ENCODE results near the gene ABCC10.

ABCC10 gene

DNA sequence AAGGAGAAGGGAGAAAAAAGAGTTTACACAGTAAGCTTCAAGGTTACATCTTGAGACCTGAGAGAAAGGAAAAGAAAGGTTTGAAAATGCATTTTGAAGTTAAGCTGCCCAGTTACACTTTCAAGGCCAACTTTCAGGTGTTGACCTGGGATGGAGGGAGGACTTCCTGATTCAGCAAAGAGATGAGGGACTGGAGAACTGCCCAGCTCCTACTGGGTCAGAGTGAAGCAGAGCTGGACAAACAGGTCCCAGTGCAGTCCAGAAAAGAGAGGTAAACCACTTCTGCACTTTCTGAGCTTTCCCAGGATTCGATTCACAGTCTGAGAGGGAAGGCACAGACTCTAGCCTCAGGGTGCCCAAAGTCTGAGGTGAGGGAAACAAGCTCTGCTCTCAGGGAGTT lies 44.1 kb downstream of the ABCC10 start:
- DNase-seq: no peak

DNA sequence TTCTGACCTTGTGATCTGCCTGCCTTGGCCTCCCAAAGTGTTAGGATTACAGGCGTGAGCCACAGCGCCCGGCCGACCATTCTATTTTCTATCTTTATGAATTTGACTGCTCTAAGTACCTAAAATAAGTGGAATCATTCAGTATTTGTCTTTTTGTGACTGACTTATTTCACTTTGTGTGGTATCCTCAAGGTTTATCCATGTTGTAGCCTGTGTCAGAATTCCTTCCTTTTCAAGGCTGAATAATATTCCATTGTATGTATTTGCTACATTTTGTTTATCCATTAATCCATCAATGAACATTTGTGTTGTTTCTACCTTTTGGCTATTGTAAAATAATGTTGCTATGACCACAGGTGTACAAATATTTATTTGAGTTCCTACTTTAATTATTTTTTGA lies 45.2 kb downstream of the ABCC10 start:
- no peak for DNase-seq

DNA sequence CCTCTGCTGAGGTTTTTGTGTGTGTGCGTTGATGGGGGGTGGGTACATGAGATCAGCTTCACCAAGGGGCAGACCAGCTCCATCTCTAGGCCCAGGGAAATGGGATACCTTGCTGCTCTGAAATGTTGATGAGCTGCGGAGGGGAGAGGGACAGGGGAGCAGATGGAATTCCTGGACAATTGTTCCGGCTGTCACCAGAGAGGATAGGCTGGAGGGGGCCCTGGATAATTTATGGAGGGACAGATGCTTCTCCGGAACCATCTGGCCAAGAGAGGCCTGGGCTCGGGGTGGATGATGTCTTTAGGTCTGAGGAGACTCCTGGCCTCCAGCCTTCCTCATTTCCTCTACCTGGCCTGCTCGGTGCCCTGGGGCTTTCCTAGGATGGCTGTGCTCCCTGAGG lies 48.2 kb downstream of the ABCC10 start:
- DNase-seq: peak in 1 of 14 donors; percentile 7

DNA sequence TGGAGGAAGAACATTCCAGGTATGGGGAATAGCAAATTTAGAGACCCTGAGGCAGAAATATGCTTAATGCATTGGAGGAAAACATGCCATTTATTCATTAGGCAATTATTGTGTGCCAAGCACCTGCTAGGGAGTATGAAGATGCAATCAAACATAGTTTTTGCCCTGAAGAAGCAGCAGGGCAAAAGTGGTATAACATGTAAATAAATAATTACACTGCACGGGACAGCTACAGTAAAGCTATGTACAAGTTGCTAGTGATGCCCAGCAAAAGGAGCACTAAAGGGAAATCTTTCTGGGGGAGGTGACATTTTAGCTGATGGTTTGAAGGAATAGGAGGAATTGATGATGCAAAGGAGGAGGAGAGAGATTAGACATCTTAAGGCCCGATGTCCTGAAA lies 49.4 kb downstream of the ABCC10 start:
- DNase-seq: no peak

DNA sequence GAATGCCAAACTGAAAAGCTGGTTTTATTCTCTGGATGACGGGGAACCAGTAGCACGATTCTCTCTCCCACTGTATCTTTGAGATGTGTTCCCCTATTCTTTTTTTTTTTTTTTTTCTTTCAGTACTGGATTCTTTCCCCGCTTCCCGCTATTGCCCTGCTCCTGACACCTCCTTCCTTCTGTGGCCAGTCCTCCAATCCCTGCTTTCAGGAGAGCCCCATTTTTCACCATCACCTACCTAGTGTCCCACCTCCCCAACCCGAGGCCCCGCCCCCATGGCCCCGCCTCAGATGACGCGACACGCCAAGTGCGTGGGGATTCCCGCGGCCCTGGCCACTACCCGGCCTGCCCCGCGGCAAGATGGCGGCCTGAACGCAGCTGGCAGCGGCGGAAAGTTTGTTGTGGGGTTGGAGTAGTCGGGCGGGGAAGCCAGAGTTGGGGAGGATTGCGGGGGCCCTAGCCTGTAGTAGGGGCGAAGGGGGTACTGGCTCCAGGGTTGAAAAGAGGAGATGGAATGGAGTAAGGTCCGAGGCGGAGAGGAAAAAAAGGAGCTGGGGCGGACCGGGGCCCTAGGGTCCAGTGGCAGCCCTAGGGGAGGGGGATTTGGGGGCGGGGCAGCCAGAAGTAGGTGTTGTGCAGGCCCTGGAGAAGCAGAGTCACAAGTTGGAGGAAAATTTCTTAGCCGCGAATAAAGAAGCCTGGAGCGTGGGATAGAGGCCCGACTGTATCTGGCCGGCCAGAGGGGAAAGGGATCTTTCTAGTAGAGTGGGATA lies 50.1 kb downstream of the ABCC10 start, which contains the start of gene TJAP1:
TJAP1 (plus strand) TSS at position 336 of the 773 bp plus-strand sequence. CDS start 21,432 bp downstream, outside the sequence.
- DNase-seq: peak; percentile 31 to 94 (median 86)

DNA sequence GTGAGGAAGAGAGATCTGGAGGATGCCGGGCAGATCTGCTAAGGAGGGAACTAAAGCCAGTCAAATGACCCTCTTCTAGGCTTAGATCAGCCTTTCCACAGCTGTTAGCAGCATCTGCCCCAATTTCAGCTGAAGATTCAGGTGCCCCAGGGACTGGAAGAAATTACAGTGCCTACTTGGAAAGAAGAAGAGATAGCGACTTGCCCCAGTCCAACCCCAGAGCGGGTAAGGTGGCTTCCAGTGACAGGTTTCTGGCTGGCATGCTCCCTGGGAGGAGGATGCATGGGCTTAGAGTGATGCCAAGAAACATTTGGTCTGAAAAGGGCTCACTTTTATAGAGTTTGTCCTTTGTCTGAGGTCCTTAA lies 50.6 kb downstream of the ABCC10 start:
- no peak for DNase-seq

DNA sequence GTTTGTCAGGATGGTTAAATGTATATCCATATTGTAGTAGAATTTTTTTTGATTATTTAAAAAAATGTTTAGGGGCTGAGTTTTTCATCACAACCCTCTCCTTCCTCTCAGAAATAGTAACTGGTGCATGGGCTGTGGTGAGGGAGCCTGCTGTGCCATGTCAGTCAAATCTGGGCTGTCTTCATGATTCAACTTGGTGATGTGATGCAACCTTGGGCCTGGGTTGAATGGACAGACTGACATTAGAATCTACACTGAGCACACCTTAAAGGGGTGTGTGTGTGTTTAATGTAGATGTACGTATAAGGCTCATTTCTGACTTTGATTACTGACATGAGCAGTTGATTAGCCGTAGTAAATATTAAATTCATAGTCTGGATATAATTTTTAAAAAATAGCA lies 53.7 kb downstream of the ABCC10 start:
- no peak for DNase-seq

DNA sequence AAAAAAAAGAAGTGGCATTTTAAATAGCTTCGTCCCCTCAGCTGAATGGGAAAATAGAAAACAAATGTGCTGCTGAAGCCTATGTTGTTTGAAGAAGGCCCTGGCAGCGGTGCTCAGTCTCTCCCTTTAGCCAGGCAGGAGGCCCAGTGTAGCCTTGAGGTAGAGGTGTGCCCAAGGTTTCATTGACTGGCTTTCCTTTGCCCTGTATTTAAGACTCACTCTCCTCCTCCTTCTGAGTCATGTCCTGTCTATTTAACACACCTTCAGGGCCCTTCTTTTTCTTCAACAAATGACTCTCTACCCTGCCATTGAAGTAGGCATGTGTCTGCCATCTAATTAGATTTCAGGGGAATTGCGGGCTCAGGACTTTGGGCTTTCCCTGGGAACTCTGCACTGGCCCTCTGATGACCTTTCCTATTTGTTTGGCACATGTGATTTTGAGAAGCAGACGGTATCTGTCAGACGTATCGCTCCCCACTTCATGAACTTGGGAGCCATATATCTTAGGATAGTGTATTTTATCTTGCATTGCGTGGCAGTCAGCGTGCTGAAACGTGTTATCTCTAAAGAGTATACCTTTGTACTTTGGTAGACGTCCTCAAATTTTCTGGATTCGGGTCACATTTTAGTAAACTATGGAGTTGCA lies 54.4 kb downstream of the ABCC10 start:
- no peak for DNase-seq

DNA sequence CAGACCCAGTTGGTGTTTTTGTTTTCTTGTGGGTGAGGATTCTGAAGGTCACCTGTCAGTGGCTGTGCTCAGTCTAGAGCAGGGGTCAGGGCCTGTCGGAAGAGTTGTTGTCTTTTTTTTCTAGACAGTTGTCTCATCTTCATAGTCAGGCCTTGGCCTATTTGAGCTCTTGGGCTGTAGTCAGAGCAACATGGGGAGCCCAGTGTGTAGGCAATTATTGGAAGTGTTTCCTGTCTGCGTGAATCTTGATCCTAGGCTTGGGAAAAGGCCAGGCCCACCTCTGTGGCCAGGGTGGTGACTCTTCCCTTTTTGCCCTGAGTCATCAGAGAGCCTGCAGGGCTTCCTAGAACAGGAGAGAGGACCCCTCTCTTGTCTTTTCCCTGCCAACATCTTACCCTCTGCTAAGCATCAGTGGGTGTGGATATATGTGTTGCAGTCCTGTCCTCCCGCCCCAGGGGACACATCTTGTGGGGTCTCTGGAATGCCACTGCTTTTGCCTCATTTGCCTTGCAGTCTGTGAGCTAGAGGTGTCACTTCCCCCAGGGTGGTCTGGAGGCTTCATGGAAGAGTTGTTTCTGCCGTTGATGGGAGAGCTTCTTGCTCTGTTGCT lies 61.4 kb downstream of the ABCC10 start:
- no peak for DNase-seq

DNA sequence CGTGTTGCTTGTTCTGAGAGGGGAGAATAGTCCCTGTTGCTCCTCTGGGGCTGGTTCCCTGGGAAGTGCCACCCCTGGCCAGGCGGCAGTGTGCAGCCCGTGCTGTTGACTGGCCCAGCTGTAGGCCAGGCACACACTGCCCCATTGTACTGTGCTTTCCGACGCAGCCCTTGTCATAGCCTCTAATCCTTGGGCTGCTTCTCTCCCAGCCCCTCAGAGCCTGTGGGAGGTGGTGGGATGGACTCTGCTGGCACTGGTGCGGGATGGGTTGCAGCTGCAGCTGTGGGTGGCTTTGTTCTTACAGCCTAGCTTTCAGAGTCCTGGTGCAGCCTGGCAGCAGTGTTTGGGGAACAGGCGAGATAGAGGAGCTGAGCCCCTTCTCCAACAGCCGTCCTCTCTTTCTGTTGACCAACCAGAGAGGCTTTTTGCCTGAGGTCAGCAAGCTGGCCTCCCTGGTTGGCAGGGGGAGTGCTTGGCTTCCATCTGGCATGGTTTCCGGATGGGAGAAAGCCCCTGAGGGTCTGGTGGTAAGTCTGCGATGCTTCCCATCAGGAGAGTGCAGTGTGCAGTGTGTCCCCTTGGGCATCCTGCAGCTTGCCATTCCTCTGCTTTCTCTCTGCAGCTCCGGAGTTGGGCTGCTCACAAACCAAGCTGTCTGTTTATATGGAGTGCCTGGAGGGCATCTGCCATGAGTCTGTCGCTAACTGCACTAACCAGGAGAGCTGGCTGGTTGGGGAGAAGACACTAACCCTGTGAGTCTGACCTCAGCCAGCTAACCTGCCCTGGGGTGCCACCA lies 62.1 kb downstream of the ABCC10 start:
- DNase-seq: peak in 12 of 14 donors; percentile 29 to 96 (median 85)

DNA sequence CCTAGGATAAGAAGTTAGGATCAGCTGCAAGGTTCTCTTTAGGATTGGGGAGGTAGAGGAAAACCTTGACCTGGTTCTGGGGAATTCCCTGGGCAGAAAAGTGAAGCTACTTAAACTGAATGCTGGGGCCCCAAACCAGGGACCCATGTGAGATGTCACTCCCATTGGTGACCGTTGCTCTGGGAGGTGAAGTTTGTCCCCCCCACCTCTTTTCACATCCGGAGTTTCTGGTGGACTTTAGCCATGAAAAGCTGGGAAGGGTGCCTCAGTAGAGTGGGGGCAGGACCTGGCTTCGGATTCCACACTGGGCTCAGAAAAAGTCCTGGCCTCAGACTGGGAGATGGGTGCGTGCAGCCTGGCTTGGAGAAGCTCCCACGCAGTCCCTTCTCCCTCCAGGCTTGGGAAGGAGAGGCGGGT lies 63.2 kb downstream of the ABCC10 start:
- peak in 6 of 14 donors; percentile 19 to 65 (median 46) for DNase-seq

DNA sequence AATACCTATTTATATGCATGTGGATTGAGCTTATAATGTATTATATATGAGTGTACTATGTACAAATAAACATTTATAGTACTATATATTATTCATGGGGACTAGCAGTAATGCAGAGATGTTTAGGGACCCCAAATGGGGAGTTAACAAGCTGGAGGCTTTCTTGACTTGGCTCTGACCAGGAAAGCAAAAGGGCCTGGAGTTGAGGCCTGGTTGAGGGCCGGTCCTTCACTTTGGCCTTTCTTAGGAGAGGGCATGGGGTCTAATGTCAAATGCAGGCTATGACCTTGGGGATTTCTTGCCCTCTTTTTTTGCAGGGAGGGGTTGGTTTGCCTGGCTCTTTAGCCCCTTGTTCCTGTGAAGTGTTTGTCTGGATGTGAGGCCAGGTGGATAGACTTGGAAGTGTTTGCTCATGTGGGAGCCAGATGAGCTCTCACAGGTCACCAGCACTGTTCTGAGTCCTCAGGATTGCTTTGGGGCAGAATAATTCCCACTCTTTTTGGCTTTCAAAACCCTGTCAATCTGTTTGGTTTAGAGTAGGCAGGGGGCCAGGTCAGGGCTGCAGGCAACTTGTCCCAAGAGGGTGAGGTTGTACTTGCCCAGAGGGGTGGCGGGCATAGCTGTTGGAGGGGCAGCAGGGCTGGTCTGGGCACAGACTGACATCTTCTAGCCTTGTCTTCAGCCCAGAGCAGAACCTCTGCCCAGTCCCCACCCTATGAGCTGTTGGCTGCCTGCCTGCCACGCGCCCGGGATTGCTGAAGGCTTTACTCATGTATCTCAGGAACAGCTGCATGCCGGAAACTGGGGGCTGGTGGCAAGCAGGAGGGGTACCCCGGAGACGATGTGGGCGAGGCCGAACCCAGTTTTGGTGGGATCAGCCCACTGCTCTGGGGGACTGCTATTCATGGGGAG lies 64.7 kb downstream of the ABCC10 start:
- peak in 12 of 14 donors; percentile 43 to 94 (median 86) for DNase-seq

DNA sequence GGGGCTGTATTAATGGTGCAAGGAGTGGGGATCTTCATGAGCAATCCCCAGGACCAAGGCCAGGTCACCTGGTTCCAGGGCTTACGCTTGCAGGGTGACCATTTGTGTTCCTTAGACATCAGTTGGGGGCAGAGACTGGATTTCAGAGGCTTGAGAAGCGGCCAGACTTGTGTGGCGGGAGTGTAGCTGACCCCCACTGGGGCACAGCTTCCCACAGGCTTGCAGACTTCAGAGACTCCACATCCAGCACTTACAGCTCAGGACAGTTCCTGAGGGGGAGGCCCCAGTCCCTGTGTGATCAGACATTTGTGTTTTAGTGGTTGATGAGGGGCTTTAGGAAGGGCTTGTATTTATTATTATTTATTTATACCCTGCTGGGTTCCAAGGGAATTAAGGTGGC lies 65.3 kb downstream of the ABCC10 start:
- peak in 1 of 14 donors; percentile 63 for DNase-seq

DNA sequence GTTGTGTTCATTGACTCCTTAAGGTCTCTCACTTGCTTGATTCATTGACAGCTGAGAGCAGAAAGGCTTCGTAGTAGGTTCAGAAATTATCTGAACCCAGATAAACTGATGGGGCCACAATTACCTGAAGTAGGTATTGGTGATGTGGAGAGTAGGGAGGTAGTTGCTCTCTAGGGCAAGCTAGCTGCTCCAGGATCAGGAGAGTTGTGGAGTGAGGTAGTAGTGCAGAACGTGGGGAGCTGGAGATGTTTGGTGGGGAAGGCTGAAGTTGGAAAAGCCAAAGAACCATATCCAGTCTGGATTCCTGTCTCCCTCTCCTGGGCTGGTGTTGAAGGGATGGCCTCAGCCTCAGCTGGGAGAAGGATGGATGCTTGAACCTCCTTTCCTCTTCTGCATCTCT lies 65.9 kb downstream of the ABCC10 start:
- DNase-seq: no peak

DNA sequence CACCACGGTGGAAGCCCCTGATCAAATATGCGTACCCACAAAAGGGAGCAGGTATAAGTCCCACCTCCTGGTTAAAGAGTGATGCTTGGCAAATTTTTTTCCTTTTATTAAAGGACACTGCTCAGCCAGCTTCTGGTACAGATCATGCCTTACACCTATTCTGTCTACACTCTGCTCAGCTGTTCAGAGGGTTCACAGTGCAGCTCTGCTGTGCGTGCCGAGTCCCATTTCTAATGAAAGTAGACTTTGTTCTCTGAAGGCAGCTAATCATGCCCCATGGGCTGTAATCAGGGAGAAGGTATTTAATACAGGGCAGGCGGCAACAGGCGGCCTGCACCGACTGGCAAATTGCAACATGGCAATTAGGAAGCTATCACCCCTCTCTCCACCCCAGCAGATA lies 66.5 kb downstream of the ABCC10 start:
- peak in 1 of 14 donors; percentile 19 for DNase-seq

DNA sequence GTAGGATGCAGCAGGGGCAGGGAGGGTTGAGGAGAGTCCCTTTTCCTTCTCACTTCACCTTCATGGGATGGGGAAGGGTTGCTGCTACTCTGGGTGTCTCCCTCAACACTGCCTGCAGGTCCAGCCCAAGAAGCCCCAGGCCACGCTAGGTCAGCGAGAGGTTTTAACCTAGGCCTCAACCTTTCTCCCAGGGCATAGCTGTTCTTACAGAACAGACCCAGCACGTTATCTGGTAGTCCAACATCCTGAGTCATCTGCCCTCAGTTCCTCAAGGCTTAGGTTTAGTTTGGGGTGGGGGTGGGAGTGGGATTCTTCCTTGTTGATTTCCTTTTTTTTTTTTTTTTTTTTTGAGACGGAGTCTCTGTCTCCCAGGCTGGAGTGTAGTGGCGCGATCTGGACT lies 67.0 kb downstream of the ABCC10 start:
- DNase-seq: no peak

DNA sequence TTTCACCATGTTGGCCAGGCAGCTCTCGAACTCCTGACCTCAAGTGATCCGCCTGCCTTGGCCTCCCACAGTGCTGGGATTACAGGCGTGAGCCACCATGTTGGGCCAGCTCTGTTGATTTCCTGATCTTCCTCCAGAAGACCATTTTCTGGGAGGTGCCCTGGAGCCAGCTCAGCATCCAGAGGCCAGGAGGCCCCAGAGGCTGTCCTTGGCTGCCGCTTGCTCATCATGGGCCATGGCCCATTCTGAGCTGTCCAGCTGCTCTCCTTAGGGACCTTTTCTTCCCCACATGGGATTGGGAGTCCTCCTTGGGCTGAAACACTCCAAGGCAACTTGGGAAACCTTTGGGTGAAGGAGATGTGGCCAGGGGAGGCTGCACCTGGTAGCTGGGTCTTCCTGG lies 67.4 kb downstream of the ABCC10 start:
- no peak for DNase-seq

DNA sequence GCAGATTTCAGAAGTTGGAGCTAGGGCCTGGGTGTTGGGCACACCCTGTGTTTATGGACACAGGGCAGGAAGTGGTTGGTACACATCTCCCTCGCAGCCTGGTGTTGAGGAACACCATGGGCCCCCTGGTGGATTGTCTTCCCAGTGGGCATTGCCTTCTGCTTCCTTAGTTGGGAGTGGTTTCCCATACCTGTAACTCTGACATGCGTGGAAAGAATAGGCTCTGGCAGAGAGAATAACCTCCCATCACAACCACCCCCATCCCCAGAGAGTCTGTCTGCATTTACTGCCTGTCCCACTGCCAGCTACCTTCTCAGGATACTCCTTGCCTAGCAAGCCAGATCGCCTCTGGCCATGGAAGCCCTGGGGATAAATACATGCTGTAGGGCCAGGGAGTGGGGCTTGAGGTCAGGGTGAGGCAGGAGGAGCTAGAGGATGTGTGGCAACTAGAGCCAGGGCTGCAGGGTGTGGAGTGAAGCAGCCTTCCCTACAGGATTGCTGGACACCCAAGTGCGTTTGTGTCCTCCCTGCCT lies 68.1 kb downstream of the ABCC10 start:
- DNase-seq: no peak

DNA sequence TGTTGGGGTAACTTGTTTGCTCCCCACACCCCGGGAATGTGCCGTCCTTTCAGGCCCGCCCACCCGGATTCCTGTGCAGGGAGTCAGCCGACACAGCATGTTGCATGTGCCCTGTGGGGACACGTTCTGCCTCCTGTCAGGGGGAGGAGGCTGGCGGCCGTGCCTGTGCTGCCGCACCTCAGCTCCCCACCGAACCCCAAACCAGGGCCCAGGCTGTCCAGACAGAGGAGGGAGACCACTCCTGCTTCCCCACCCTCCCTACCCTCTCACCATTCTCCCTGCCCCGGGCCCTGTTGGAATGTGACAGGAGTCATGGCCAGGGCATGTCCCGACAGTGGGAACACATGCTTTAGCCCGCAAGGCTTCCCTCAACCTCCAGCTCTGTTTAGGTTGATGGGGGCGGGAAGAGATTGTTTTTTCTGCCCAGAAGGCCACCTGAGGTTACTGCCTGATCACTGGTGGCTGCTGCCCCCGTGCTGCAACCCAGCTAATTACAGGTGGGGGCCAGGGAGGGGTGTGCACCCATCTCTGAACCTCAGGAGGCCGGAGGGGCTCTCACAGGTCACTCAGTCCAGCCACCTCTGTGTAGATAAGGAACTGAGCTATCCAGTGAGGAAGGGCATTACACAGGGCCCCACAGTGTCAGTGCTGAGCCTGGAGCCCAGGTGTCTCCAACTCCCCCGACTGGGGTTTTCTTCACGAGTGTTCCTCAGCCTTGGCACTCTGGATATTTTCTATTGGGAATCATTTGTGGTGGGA lies 69.2 kb downstream of the ABCC10 start:
- peak in 6 of 14 donors; percentile 10 to 28 (median 20) for DNase-seq

DNA sequence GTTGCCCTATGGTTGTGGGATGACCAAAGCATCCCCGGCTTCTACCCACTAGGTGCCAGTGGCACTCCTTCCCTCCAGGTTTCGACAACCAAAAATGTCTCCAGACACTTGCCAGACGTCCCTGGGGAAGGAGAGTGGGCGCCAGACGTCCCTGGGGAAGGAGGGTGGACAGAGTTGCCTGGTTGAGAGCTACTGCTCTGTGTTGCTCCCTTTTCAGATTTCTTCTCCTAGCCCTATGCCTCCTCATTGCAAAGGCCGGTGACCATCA lies 69.7 kb downstream of the ABCC10 start:
- DNase-seq: no peak

DNA sequence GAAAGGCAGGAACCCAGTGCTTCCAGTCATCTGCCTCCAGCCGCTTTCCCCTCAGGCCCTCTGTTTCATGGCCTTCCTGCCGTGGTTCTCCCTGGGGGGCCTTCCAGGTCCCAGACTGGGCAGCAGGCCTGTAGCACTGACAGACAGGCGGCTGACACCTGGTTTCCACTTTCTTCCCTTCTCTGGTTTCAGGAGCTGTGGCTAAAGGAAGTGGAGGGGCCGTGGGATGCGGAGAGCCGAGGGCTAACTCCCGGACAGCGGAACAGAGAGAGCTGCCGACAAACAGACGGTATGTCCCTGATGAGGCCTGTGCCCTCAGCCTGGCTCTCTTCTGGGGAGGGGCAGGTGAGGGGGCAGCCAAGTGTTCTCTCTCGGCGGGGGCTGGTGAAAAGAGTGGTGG lies 70.3 kb downstream of the ABCC10 start:
- no peak for DNase-seq
